GM19099 (cell line): ENCODE data around the gene ACTL7A.

Source experiments
- POLR2A ChIP-seq: IDR thresholded peaks from 3 replicates; pipeline ENCODE4 v1.6.1; 2011; ENCODE audit warnings: low read depth; ENCODE audit not compliant: insufficient read length; ENCODE audit errors: extremely low read depth

Gene ACTL7A

GRCh38 chr9:108865037-108865436, 3.0 kb downstream of the ACTL7A start:
- TF ChIP-seq POLR2A, result no peak

GRCh38 chr9:108866001-108866420, 3.9 kb downstream of the ACTL7A start:
- no peak for TF ChIP-seq POLR2A

- TF ChIP-seq POLR2A, result no peak
Observed at GRCh38 chr9:108867116-108867515, 5.0 kb downstream of the ACTL7A start.

GRCh38 chr9:108867829-108868228, 5.8 kb downstream of the ACTL7A start:
- TF ChIP-seq POLR2A, result no peak

GRCh38 chr9:108869092-108869725, 7.1 kb downstream of the ACTL7A start:
- no peak for TF ChIP-seq POLR2A

GRCh38 chr9:108874058-108874788, 12.2 kb downstream of the ACTL7A start:
- TF ChIP-seq POLR2A, result no peak

- TF ChIP-seq POLR2A, result no peak
Observed at GRCh38 chr9:108876425-108876824, 14.4 kb downstream of the ACTL7A start.

- TF ChIP-seq POLR2A, result no peak
Observed at GRCh38 chr9:108877524-108877923, 15.5 kb downstream of the ACTL7A start.

GRCh38 chr9:108880738-108881316, 18.8 kb downstream of the ACTL7A start:
- no peak for TF ChIP-seq POLR2A

GRCh38 chr9:108882052-108882888, 20.2 kb downstream of the ACTL7A start:
- no peak for TF ChIP-seq POLR2A

GRCh38 chr9:108883085-108883484, 21.0 kb downstream of the ACTL7A start:
- no peak for TF ChIP-seq POLR2A

GRCh38 chr9:108884701-108885100, 22.6 kb downstream of the ACTL7A start:
- TF ChIP-seq POLR2A, result no peak

GRCh38 chr9:108885643-108886348, 23.7 kb downstream of the ACTL7A start:
- TF ChIP-seq POLR2A, result no peak

GRCh38 chr9:108889649-108890067, 27.6 kb downstream of the ACTL7A start:
- TF ChIP-seq POLR2A, result no peak
